ENCODE data around the gene MORN5.

- TF ChIP-seq ZNF610 (tag by site-specific recombination; IDR thresholded peaks at IDR 0.05; ENCODE audit: borderline replicate concordance) (no peak), ZNF423 (tag by site-specific recombination; IDR thresholded peaks at IDR 0.05) (no peak), ZBTB7A (tag by site-specific recombination; IDR thresholded peaks at IDR 0.05; ENCODE audit: low read depth) (no peak), HOXD13 (CRISPR knock-in tag; IDR thresholded peaks at IDR 0.05; ENCODE audit: borderline replicate concordance) (no peak), ZNF155 (tag by site-specific recombination; IDR thresholded peaks at IDR 0.05) (no peak), ZNF747 (tag by site-specific recombination; IDR thresholded peaks at IDR 0.05) (no peak)
- TF ChIP-seq, protein P1, sequence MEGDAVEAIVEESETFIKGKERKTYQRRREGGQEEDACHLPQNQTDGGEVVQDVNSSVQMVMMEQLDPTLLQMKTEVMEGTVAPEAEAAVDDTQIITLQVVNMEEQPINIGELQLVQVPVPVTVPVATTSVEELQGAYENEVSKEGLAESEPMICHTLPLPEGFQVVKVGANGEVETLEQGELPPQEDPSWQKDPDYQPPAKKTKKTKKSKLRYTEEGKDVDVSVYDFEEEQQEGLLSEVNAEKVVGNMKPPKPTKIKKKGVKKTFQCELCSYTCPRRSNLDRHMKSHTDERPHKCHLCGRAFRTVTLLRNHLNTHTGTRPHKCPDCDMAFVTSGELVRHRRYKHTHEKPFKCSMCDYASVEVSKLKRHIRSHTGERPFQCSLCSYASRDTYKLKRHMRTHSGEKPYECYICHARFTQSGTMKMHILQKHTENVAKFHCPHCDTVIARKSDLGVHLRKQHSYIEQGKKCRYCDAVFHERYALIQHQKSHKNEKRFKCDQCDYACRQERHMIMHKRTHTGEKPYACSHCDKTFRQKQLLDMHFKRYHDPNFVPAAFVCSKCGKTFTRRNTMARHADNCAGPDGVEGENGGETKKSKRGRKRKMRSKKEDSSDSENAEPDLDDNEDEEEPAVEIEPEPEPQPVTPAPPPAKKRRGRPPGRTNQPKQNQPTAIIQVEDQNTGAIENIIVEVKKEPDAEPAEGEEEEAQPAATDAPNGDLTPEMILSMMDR (tag by site-specific recombination; IDR thresholded peaks at IDR 0.05), result no peak
- TF ChIP-seq, protein P2, sequence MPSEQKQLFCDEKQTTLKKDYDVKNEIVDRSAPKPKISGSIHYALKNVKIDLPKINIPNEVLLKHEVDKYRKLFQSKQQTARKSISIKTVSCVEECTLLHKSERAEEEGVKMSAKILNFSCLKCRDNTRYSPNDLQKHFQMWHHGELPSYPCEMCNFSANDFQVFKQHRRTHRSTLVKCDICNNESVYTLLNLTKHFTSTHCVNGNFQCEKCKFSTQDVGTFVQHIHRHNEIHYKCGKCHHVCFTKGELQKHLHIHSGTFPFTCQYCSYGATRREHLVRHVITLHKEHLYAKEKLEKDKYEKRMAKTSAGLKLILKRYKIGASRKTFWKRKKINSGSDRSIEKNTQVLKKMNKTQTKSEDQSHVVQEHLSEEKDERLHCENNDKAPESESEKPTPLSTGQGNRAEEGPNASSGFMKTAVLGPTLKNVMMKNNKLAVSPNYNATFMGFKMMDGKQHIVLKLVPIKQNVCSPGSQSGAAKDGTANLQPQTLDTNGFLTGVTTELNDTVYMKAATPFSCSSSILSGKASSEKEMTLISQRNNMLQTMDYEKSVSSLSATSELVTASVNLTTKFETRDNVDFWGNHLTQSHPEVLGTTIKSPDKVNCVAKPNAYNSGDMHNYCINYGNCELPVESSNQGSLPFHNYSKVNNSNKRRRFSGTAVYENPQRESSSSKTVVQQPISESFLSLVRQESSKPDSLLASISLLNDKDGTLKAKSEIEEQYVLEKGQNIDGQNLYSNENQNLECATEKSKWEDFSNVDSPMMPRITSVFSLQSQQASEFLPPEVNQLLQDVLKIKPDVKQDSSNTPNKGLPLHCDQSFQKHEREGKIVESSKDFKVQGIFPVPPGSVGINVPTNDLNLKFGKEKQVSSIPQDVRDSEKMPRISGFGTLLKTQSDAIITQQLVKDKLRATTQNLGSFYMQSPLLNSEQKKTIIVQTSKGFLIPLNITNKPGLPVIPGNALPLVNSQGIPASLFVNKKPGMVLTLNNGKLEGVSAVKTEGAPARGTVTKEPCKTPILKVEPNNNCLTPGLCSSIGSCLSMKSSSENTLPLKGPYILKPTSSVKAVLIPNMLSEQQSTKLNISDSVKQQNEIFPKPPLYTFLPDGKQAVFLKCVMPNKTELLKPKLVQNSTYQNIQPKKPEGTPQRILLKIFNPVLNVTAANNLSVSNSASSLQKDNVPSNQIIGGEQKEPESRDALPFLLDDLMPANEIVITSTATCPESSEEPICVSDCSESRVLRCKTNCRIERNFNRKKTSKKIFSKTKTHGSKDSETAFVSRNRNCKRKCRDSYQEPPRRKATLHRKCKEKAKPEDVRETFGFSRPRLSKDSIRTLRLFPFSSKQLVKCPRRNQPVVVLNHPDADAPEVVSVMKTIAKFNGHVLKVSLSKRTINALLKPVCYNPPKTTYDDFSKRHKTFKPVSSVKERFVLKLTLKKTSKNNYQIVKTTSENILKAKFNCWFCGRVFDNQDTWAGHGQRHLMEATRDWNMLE (tag by site-specific recombination; conservative IDR thresholded peaks at IDR 0.05; ENCODE audit: low read depth), result no peak
These were observed 31.9 kb downstream of the MORN5 start for GRCh38 chr9:122191584-122191983.

Data from HEK293 (cell line).